GM23338 (cell line): ENCODE results near the gene HDC. TPM values are rescaled to one million over a fixed set of nuclear protein-coding genes. Genes with fewer than 3 reads are reported as not detected.

Source experiments
- ATAC-seq: fragments of 200-7000 bp; cut with Tn5 transposase; 3 replicates; pipeline ENCODE4 v1.9.1; 2020
- DNase-seq: peaks from one replicate; pipeline ENCODE4 v3.0.0-alpha.2; 2015; ENCODE audit warnings: low spot score
- H2AFZ ChIP-seq: fragments of 200-600 bp; sonication (generic); 2 replicates; pipeline ENCODE4 v1.8.0; 2016; ENCODE audit warnings: antibody characterized with exemption, mild to moderate bottlenecking, moderate library complexity
- H3F3A ChIP-seq: fragments of 200-600 bp; sonication (generic); replicated peaks from 2 replicates; pipeline ENCODE4 v1.8.0; 2017; ENCODE audit warnings: antibody characterized with exemption, mixed run types, low read depth
- H3K27ac ChIP-seq: fragments of 200-600 bp; sonication (generic); 2 replicates; pipeline ENCODE4 v1.6.1; 2016; ENCODE audit warnings: low read depth
- H3K27me3 ChIP-seq: fragments of 200-600 bp; sonication (generic); 2 replicates; pipeline ENCODE4 v1.8.0; 2016; ENCODE audit warnings: mild to moderate bottlenecking, mixed run types, moderate library complexity; ENCODE audit not compliant: insufficient read depth
- H3K36me3 ChIP-seq: fragments of 200-600 bp; sonication (generic); 2 replicates; pipeline ENCODE4 v1.8.0; 2016; ENCODE audit warnings: mild to moderate bottlenecking; ENCODE audit not compliant: insufficient read depth
- H3K4me1 ChIP-seq: fragments of 200-600 bp; sonication (generic); 2 replicates; pipeline ENCODE4 v1.8.0; 2016; ENCODE audit warnings: mild to moderate bottlenecking, moderate library complexity; ENCODE audit not compliant: insufficient read depth
- H3K4me2 ChIP-seq: fragments of 200-600 bp; sonication (generic); 2 replicates; pipeline ENCODE4 v1.7.1; 2017; ENCODE audit warnings: mixed run types
- H3K4me3 ChIP-seq: fragments of 200-600 bp; sonication (generic); 2 replicates; pipeline ENCODE4 v1.6.1; 2016; ENCODE audit warnings: mixed run types
- H3K79me2 ChIP-seq: fragments of 200-600 bp; sonication (generic); replicated peaks from 2 replicates; pipeline ENCODE4 v1.8.0; 2017; ENCODE audit warnings: mild to moderate bottlenecking; ENCODE audit not compliant: insufficient read depth
- H3K9me2 ChIP-seq: fragments of 200-600 bp; sonication (generic); 2 replicates; pipeline ENCODE4 v1.8.0; 2017; ENCODE audit not compliant: insufficient read depth
- H4K20me1 ChIP-seq: fragments of 200-600 bp; sonication (generic); replicated peaks from 2 replicates; pipeline ENCODE4 v1.8.0; 2017; ENCODE audit warnings: mild to moderate bottlenecking; ENCODE audit not compliant: insufficient read depth
- H3K27ac Mint-ChIP-seq: 2 replicates; pipeline ENCODE4 v1.8.0; 2020; ENCODE audit warnings: inconsistent platforms, mild to moderate bottlenecking, moderate library complexity, mixed read lengths
- H3K27me3 Mint-ChIP-seq: 3 replicates; pipeline ENCODE4 v1.8.0; 2022; ENCODE audit warnings: low read depth, mild to moderate bottlenecking, moderate library complexity, mixed read lengths, inconsistent platforms; ENCODE audit not compliant: insufficient read depth, poor library complexity
- H3K36me3 Mint-ChIP-seq: 3 replicates; pipeline ENCODE4 v1.8.0; 2021; ENCODE audit warnings: low read depth, mild to moderate bottlenecking, inconsistent platforms, moderate library complexity, mixed read lengths
- H3K4me1 Mint-ChIP-seq: 3 replicates; pipeline ENCODE4 v1.8.0; 2020; ENCODE audit warnings: mild to moderate bottlenecking, inconsistent platforms, mixed read lengths
- H3K4me3 Mint-ChIP-seq: 3 replicates; pipeline ENCODE4 v1.8.0; 2021; ENCODE audit warnings: moderate library complexity, mild to moderate bottlenecking, inconsistent platforms, mixed read lengths
- H3K9me3 Mint-ChIP-seq: 3 replicates; pipeline ENCODE4 v1.8.0; 2020; ENCODE audit warnings: moderate library complexity, mild to moderate bottlenecking, inconsistent platforms, mixed read lengths
- ZNF331 ChIP-seq: fragments of 250-450 bp; sonication (Bioruptor Pico); IDR thresholded peaks from 2 replicates; pipeline ENCODE4 v1.5.0; 2020; ENCODE audit warnings: low read depth, mild to moderate bottlenecking, moderate library complexity
- polyA plus RNA-seq: library from polyadenylated mRNA; unstranded; fragments of >200 nt; fragmentation: Nextera tagmentation; extraction: Ambion mirVana; gene quantifications from 2 replicates; pipeline ENCODE4 v1.2.1, GENCODE V29; 2016
- total RNA-seq: library from RNA; depleted of rRNA; stranded (reverse); fragments of >200 nt; shearing (Covaris generic); gene quantifications from 2 replicates; pipeline ENCODE4 v1.2.3, GENCODE V29; 2014
- TF ChIP-seq, protein P1 (sequence below): fragments of 250-450 bp; sonication (Bioruptor Pico); IDR thresholded peaks from 2 replicates; pipeline ENCODE4 v1.5.0; 2020; ENCODE audit warnings: mild to moderate bottlenecking, moderate library complexity

HDC gene
- total and polyA plus RNA-seq, 2 experiments from 2014 or later: not detected

DNA sequence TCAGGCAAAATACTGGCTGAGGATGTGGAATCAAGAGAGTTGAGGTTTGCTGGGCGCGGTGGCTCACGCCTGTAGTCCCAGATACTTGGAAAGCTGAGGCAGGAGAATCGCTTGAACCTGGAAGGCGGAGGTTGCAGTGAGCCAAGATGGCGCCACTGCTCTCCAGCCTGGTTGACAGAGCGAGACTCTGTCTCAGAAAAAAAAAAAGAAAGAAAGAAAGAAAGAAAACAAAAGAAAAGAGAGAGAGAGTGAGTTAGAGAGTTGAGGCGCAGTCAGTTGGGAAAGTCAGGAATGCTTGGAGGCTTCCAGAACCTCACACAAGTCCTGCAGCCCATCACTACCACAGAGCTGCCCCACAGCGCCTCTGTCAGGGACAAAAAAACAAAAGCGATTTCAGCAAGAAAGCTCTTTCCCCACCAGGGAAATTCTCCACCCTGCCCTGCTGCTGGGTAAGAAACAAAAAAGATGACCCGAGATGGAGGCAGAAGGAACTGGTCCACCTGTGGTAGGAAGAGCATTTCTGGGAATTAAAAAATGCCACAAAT lies 13.8 kb downstream of the HDC start (continued):
- TF ChIP-seq, protein P1, sequence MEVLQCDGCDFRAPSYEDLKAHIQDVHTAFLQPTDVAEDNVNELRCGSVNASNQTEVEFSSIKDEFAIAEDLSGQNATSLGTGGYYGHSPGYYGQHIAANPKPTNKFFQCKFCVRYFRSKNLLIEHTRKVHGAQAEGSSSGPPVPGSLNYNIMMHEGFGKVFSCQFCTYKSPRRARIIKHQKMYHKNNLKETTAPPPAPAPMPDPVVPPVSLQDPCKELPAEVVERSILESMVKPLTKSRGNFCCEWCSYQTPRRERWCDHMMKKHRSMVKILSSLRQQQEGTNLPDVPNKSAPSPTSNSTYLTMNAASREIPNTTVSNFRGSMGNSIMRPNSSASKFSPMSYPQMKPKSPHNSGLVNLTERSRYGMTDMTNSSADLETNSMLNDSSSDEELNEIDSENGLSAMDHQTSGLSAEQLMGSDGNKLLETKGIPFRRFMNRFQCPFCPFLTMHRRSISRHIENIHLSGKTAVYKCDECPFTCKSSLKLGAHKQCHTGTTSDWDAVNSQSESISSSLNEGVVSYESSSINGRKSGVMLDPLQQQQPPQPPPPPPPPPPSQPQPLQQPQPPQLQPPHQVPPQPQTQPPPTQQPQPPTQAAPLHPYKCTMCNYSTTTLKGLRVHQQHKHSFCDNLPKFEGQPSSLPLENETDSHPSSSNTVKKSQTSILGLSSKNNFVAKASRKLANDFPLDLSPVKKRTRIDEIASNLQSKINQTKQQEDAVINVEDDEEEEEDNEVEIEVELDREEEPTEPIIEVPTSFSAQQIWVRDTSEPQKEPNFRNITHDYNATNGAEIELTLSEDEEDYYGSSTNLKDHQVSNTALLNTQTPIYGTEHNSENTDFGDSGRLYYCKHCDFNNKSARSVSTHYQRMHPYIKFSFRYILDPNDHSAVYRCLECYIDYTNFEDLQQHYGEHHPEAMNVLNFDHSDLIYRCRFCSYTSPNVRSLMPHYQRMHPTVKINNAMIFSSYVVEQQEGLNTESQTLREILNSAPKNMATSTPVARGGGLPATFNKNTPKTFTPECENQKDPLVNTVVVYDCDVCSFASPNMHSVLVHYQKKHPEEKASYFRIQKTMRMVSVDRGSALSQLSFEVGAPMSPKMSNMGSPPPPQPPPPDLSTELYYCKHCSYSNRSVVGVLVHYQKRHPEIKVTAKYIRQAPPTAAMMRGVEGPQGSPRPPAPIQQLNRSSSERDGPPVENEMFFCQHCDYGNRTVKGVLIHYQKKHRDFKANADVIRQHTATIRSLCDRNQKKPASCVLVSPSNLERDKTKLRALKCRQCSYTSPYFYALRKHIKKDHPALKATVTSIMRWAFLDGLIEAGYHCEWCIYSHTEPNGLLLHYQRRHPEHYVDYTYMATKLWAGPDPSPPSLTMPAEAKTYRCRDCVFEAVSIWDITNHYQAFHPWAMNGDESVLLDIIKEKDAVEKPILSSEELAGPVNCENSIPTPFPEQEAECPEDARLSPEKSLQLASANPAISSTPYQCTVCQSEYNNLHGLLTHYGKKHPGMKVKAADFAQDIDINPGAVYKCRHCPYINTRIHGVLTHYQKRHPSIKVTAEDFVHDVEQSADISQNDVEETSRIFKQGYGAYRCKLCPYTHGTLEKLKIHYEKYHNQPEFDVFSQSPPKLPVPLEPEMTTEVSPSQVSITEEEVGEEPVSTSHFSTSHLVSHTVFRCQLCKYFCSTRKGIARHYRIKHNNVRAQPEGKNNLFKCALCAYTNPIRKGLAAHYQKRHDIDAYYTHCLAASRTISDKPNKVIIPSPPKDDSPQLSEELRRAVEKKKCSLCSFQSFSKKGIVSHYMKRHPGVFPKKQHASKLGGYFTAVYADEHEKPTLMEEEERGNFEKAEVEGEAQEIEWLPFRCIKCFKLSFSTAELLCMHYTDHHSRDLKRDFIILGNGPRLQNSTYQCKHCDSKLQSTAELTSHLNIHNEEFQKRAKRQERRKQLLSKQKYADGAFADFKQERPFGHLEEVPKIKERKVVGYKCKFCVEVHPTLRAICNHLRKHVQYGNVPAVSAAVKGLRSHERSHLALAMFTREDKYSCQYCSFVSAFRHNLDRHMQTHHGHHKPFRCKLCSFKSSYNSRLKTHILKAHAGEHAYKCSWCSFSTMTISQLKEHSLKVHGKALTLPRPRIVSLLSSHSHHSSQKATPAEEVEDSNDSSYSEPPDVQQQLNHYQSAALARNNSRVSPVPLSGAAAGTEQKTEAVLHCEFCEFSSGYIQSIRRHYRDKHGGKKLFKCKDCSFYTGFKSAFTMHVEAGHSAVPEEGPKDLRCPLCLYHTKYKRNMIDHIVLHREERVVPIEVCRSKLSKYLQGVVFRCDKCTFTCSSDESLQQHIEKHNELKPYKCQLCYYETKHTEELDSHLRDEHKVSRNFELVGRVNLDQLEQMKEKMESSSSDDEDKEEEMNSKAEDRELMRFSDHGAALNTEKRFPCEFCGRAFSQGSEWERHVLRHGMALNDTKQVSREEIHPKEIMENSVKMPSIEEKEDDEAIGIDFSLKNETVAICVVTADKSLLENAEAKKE (CRISPR knock-in tag): no peak

DNA sequence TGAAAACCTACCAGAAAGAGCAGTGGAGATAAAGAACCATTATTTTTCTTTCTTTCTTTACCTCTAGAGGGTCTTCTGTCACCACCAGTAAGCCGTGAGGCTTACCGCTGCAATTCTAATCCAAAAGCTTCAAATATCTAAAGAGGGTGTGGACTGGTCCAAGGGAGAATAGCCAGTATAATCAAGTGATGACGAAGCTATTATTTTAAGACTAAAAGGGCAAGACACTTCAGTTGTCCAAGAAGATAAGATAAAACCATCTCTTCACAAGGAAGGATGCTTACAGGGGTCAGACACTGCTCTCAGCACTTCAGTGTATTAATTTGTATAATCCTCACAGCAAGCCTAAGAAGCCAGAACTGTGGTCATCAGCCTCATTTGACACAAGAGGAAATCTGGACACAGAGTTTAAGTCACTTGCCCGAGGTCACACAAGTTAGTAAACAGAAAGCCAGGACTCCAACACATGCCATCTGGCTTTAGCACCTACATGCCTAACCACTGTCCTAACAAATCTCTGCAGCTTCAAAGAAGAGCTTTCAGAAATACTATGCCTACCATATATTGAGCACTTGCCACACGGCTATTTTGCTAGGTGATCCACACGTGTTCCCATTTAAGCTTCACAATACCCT lies 14.6 kb downstream of the HDC start:
- Mint-ChIP-seq H3K4me1 (no peaks in the 10 kb centered on the region), H3K27ac (no peak overlapping the region), H3K4me3 (no peak overlapping the region), H3K27me3 (peaks cover 3% of the 10 kb centered on the region), H3K36me3 (no peaks in the 10 kb centered on the region), H3K9me3 (no peaks in the 10 kb centered on the region)
- Histone ChIP-seq H4K20me1 (no peaks in the 10 kb centered on the region), H3K4me2 (no peak overlapping the region), H3K27me3 (no peaks in the 10 kb centered on the region), H3F3A (no peaks in the 10 kb centered on the region), H3K79me2 (no peaks in the 10 kb centered on the region), H3K9me2 (peaks cover 6% of the 10 kb centered on the region; the same call in 1 of the 2 replicates), H3K27ac (no peak overlapping the region), H2AFZ (peak overlapping the region; percentile 94; the same call in 1 of the 2 replicates), H3K4me1 (no peaks in the 10 kb centered on the region), H3K36me3 (no peaks in the 10 kb centered on the region), H3K4me3 (no peak overlapping the region)
- ATAC-seq (no peak), DNase-seq (no peak)
- no peak for TF ChIP-seq ZNF331 (CRISPR knock-in tag)

DNA sequence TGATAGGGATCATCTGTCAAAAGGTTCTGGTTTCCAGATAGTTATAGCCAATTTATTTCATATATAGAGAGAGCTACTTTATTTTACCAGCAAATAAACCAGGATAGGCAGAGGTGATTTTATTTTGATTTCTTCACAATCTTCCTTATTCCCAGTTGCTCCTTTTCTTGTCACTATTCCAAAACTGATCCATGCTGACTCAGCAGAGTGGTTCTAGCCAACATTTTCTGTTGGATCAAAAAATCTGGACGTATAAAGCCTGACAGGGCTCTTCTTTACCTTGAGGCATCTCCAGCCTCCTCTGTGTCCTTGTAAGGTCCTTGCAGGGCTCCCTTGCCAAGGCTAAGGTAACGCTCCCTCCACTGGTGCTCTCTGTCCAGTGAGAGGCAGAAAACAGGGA lies 15.8 kb downstream of the HDC start:
- DNase-seq (no peak), ATAC-seq (no peak)
- Histone ChIP-seq H3K27ac (no peak overlapping the region), H3K4me3 (no peak overlapping the region), H3K79me2 (no peaks in the 10 kb centered on the region), H3K4me2 (no peak overlapping the region), H2AFZ (no peak overlapping the region), H3K4me1 (no peaks in the 10 kb centered on the region), H3F3A (no peaks in the 10 kb centered on the region), H3K9me2 (peaks cover 6% of the 10 kb centered on the region; the same call in 1 of the 2 replicates), H3K27me3 (no peaks in the 10 kb centered on the region), H4K20me1 (no peaks in the 10 kb centered on the region), H3K36me3 (no peaks in the 10 kb centered on the region)
- peaks cover 3% of the 10 kb centered on the region for H3K27me3 Mint-ChIP-seq
- TF ChIP-seq, protein P1 (CRISPR knock-in tag): no peak
- no peak overlapping the region for H3K4me3 Mint-ChIP-seq
- no peak overlapping the region for H3K27ac Mint-ChIP-seq
- no peaks in the 10 kb centered on the region for H3K9me3 Mint-ChIP-seq
- H3K4me1 Mint-ChIP-seq: no peaks in the 10 kb centered on the region
- H3K36me3 Mint-ChIP-seq: no peaks in the 10 kb centered on the region
